Sigmoid colon (tissue), 7 donors: ENCODE data around the gene CACHD1. TPM values are rescaled to one million over a fixed set of nuclear protein-coding genes. Genes with fewer than 3 reads are reported as not detected.

Experiments
- DNase-seq: peaks from one replicate; pipeline ENCODE4 v3.0.0-alpha.2; 2019
- H3K27ac ChIP-seq, 4 donors: fragments of 200-600 bp; sonication (generic); one replicate each; pipeline ENCODE4 v1.5.1; 2016 to 2019; ENCODE audit warnings: mild to moderate bottlenecking in 1 of 4
- H3K27me3 ChIP-seq, 3 donors: fragments of 200-600 bp; sonication (generic); one replicate each; pipeline ENCODE4 v1.5.1; 2019; ENCODE audit warnings: mild to moderate bottlenecking in 1 of 3
- H3K36me3 ChIP-seq, 4 donors: fragments of 200-600 bp; sonication (generic); one replicate each; pipeline ENCODE4 v1.5.1; 2016 to 2019
- H3K4me1 ChIP-seq, 4 donors: fragments of 200-600 bp; sonication (generic); one replicate each; pipeline ENCODE4 v1.5.1; 2017 to 2019
- H3K4me3 ChIP-seq, 4 donors: fragments of 200-600 bp; sonication (generic); one replicate each; pipeline ENCODE4 v1.5.1; 2017 to 2019; ENCODE audit warnings: mild to moderate bottlenecking in 2 of 4, moderate library complexity in 1 of 4
- H3K9me3 ChIP-seq, 4 donors: fragments of 200-600 bp in 3 of 4; sonication (generic) in 3 of 4; one replicate each; pipeline versions ENCODE4 v1.5.1 to v1.6.1; 2013 to 2019
- EP300 ChIP-seq, 4 donors: sonication (generic); formaldehyde crosslinking; IDR thresholded peaks; one replicate each; pipeline ENCODE4 v1.6.1; 2017; ENCODE audit warnings: antibody characterized with exemption in 4 of 4
- POLR2A ChIP-seq, 2 donors: fragments of 450-650 bp; IDR thresholded peaks; one replicate each; pipeline ENCODE4 v1.6.1; 2016; ENCODE audit warnings: antibody characterized with exemption in 2 of 2, mild to moderate bottlenecking in 2 of 2, moderate library complexity in 2 of 2
- POLR2AphosphoS5 ChIP-seq, 4 donors: sonication (generic); formaldehyde crosslinking; IDR thresholded peaks; one replicate each; pipeline ENCODE4 v1.6.1; 2017; ENCODE audit warnings: antibody characterized with exemption in 4 of 4
- WGBS, 2 donors: extraction: QIAGEN DNeasy Blood & Tissue Kit; methylation state at CpG; one replicate each; pipeline ENCODE4 v1.1.7; 2013; 5-methylcytosine and 5-hydroxymethylcytosine counted together
- intact Hi-C: fragments of 100-400 bp; cut with DNase I; formaldehyde crosslinking; loops from one replicate; pipeline ENCODE4 v1.15.1; 2023
- polyA plus RNA-seq, 3 donors: library from polyadenylated mRNA; stranded (reverse); fragments of 200-250 nt; gene quantifications; one replicate each; pipeline ENCODE4 v1.2.3, GENCODE V29; 2013
- total RNA-seq, 4 donors: library from RNA; depleted of rRNA; stranded (reverse); fragments of >200 nt; gene quantifications; one replicate each; pipeline ENCODE4 v1.1.0, GENCODE V29; 2016
- TF ChIP-seq, protein P1 (sequence below), 4 experiments: fragments of 450-650 bp in 3 of 4; fragments of 200-600 bp in 1 of 4; IDR thresholded peaks; one replicate each; pipeline ENCODE4 v1.5.1; 2016 to 2019; ENCODE audit warnings: antibody characterized with exemption in 4 of 4, mild to moderate bottlenecking in 3 of 4, moderate library complexity in 2 of 4
- donor health status: healthy with polysubstance abuse.
- donor health status: Bipolar disorder and iron deficiency.
- donor health status: healthy.

CACHD1 gene
- total and polyA plus RNA-seq, 7 donors, result 0.23 to 7.1 (median 3.7) TPM

GRCh38 chr1:64631346-64632034 is 161.6 kb downstream of the CACHD1 start:
- intact Hi-C loops, result no loop called here
- Histone ChIP-seq H3K27ac (no peak overlapping the region), H3K36me3 (no peaks in the 10 kb centered on the region), H3K4me3 (no peak overlapping the region), H3K27me3 (no peaks in the 10 kb centered on the region), H3K9me3 (no peaks in the 10 kb centered on the region), H3K4me1 (no peaks in the 10 kb centered on the region)
- no peak for DNase-seq
- TF ChIP-seq, protein P1, sequence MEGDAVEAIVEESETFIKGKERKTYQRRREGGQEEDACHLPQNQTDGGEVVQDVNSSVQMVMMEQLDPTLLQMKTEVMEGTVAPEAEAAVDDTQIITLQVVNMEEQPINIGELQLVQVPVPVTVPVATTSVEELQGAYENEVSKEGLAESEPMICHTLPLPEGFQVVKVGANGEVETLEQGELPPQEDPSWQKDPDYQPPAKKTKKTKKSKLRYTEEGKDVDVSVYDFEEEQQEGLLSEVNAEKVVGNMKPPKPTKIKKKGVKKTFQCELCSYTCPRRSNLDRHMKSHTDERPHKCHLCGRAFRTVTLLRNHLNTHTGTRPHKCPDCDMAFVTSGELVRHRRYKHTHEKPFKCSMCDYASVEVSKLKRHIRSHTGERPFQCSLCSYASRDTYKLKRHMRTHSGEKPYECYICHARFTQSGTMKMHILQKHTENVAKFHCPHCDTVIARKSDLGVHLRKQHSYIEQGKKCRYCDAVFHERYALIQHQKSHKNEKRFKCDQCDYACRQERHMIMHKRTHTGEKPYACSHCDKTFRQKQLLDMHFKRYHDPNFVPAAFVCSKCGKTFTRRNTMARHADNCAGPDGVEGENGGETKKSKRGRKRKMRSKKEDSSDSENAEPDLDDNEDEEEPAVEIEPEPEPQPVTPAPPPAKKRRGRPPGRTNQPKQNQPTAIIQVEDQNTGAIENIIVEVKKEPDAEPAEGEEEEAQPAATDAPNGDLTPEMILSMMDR (IDR thresholded peaks at IDR 0.05), result no peak
- TF ChIP-seq POLR2A (IDR thresholded peaks at IDR 0.05), result no peak
- TF ChIP-seq EP300 (IDR thresholded peaks at IDR 0.05), result no peak
- TF ChIP-seq POLR2AphosphoS5 (IDR thresholded peaks at IDR 0.05), result no peak
- 78 to 90% methylated on average over 3 of the region's 3 CpGs for WGBS, 2 donors

DNA sequence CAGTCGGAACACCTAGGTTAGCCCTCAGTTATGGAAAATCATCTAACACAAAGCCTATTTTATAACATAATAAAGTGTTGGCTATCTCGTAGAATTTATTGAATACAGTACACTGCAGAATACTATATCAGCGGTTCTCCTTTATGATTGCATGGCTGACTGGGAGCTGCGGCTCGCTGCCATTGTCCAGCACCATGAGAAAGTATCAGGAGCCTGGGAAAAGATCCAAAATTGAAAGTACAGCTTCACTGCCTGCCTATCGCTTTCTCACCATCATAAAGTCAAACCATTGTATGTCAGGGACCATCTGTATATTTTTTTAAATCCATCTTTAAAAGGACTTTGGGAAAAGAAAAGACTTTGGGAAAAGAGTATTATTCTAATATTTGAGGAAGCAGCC is 163.0 kb downstream of the CACHD1 start:
- intact Hi-C loops, result no loop called here
- no peak overlapping the region for H3K27ac ChIP-seq
- H3K4me3 ChIP-seq, result no peak overlapping the region
- 85 to 94% methylated on average over 6 of the region's 6 CpGs for WGBS, 2 donors
- no peaks in the 10 kb centered on the region for H3K36me3 ChIP-seq
- TF ChIP-seq, protein P1 (IDR thresholded peaks at IDR 0.05), result no peak
- no peak for TF ChIP-seq POLR2A (IDR thresholded peaks at IDR 0.05)
- TF ChIP-seq EP300 (IDR thresholded peaks at IDR 0.05), result no peak
- TF ChIP-seq POLR2AphosphoS5 (IDR thresholded peaks at IDR 0.05), result no peak
- no peaks in the 10 kb centered on the region for H3K27me3 ChIP-seq
- no peaks in the 10 kb centered on the region for H3K4me1 ChIP-seq
- DNase-seq, result no peak
- H3K9me3 ChIP-seq, result no peaks in the 10 kb centered on the region

DNA sequence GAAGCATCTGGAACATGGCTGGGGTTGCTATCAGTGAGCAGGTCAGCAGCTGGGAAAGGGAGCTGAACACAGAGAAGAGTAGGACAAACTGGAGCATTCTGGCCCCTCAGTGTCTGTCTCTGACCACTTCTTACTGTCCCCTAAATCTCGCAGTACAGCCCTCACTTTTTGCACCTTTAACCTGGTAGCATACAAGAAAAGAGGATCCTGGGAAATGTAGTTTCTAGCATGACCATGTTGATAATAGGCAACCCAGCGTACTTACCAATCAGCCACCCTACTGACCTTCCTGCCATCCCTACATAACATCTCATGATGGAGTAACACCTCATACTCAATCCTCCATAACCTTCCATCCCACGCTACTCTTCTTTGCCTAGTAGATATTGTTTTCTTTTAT is 175.8 kb downstream of the CACHD1 start:
- H3K4me1 ChIP-seq, result no peaks in the 10 kb centered on the region
- no peak overlapping the region for H3K27ac ChIP-seq
- no peaks in the 10 kb centered on the region for H3K9me3 ChIP-seq
- intact Hi-C loops, result no loop called here
- DNase-seq, result no peak
- TF ChIP-seq, protein P1 (IDR thresholded peaks at IDR 0.05), result no peak
- TF ChIP-seq POLR2A (IDR thresholded peaks at IDR 0.05) (no peak), POLR2AphosphoS5 (IDR thresholded peaks at IDR 0.05) (no peak), EP300 (IDR thresholded peaks at IDR 0.05) (no peak)
- no peak overlapping the region for H3K4me3 ChIP-seq
- no peaks in the 10 kb centered on the region for H3K27me3 ChIP-seq
- H3K36me3 ChIP-seq, result peaks cover 0 to 12% (median 0%) of the 10 kb centered on the region in 4 donors
- 84 to 91% methylated on average over 3 of the region's 3 CpGs for WGBS, 2 donors

- Histone ChIP-seq H3K4me1 (no peaks in the 10 kb centered on the region), H3K27ac (no peak overlapping the region), H3K9me3 (no peaks in the 10 kb centered on the region), H3K27me3 (no peaks in the 10 kb centered on the region), H3K4me3 (no peak overlapping the region), H3K36me3 (no peaks in the 10 kb centered on the region)
- intact Hi-C loops, result no loop called here
- DNase-seq, result no peak
- TF ChIP-seq EP300 (IDR thresholded peaks at IDR 0.05) (no peak), POLR2A (IDR thresholded peaks at IDR 0.05) (no peak), POLR2AphosphoS5 (IDR thresholded peaks at IDR 0.05) (no peak)
- TF ChIP-seq, protein P1 (IDR thresholded peaks at IDR 0.05), result no peak
- WGBS, 2 donors, result 89 to 90% methylated on average over 2 of the region's 2 CpGs
These were observed 180.5 kb downstream of the CACHD1 start for GRCh38 chr1:64650411-64650810.

- Histone ChIP-seq H3K36me3 (no peaks in the 10 kb centered on the region), H3K9me3 (no peaks in the 10 kb centered on the region), H3K4me1 (no peaks in the 10 kb centered on the region), H3K27ac (no peak overlapping the region), H3K27me3 (no peaks in the 10 kb centered on the region), H3K4me3 (no peak overlapping the region)
- intact Hi-C loops, result no loop called here
- TF ChIP-seq POLR2AphosphoS5 (IDR thresholded peaks at IDR 0.05) (no peak), EP300 (IDR thresholded peaks at IDR 0.05) (no peak), POLR2A (IDR thresholded peaks at IDR 0.05) (no peak)
- TF ChIP-seq, protein P1 (IDR thresholded peaks at IDR 0.05), result no peak
- 91 to 95% methylated on average over 4 of the region's 4 CpGs for WGBS, 2 donors
- DNase-seq, result no peak
These were observed 181.9 kb downstream of the CACHD1 start for GRCh38 chr1:64651841-64652240.
